COLO829 (cell line): ENCODE results near the gene HMMR.
A peak's percentile ranks its signal among the peaks of the same experiment; 100 is the strongest.
"Not testable (repeated sequence)": the region's sequence is repeated elsewhere in the genome, so short reads cannot be mapped to it uniquely, and the experiment has no call there.

Experiments
- DNase-seq: peaks from one replicate; pipeline ENCODE4 v3.0.0; 2012; ENCODE audit warnings: low spot score

HMMR gene

GRCh38 chr5:163508753-163509152 is 48.3 kb downstream of the HMMR start:
- no peak for DNase-seq

- peak; percentile 8 for DNase-seq
These were observed 49.0 kb downstream of the HMMR start for GRCh38 chr5:163509291-163509951.

DNA sequence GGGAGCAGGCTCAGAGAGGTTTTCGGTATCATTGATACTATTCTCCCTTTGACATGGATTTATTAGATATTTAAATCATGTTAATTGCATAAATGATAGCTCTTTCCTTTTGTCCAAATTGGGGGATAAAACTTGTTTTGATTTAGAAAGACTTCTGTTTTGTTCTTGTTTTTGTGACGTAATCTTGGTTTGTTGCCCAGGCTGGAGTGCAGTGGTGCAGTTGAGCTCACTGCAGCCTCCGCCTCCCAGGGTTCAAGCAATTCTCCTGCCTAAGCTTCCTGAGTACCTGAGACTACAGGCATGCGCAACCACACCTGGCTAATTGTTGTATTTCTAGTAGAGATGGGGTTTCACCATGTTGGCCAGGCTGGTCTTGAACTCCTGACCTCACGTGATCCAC is 52.1 kb downstream of the HMMR start:
- DNase-seq, result no peak

DNA sequence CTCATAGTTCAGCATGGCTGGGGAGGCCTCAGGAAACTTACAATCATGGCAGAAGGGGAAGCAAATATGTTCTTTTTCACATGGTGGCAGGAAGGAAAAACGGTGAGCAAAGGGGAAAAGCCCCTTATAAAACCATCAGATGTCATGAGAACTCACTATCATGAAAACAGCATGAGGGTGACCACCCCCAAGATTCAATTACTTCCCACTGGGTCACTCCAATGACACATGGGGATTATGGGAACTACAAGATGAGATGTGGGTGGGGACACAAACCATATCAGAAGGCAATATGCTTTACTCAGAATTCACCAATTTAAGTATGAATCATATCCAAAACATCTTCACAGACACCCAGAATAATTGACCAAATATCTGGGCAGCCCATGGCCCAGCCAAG is 64.7 kb downstream of the HMMR start:
- no peak for DNase-seq

DNA sequence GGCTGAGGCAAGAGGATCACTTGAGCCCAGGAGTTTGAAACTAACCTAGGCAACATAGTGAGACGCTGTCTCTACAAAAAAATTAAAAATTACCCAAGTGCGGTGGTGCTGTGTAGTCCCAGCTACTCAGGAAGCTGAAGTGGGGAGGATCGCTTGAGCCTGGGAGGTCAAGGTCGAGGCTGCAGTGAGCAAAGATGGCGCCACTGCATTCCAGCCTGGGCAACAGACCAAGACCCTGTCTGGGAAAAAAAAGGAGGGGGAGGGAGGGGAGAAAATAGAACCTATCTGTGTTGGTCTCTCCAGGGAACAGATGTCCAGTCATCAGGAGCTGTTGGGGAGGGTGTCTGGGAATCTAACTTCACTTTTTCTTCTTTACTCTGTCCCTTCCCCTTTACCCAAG is 69.3 kb downstream of the HMMR start:
- DNase-seq, result no peak

DNA sequence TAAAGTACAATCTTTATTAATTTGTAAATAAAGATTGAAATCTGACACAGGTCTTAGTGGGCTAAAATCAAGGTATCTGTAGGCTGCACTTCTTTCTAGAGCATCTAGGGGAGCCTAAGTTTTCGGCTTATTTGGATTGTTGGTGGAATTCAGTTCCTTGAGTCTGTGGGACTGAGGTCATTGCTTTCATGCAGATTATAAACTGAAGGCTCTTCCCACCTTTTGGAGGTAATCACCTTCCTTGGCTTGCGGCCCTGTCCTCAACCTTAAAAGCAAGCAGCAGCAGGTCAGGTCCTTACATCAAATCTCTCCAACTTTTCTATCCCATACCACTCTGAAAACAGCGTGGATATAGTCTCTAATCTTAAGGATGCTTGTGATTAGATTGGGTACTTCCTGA is 70.8 kb downstream of the HMMR start:
- DNase-seq, result no peak

- DNase-seq, result no peak
These were observed 72.0 kb downstream of the HMMR start for GRCh38 chr5:163532171-163533084.

DNA sequence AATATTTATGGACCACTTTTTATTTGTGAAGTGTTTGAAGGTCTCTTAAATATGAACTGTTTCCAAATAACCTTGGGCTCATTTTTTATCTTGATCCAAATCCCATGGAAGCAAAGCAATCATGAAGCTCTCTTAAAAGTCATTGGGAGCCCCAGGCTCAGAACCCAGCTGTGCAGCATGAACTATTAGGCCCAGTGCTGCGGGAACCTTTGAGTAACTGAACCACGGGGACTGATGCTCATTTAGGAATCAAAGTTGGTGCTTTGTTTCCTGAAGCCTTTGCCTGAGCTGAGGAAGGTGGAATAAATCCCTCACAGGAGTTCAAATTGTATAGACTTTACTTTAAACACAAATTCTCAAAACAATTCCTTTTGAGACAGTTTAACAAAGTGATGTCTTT is 72.8 kb downstream of the HMMR start:
- no peak for DNase-seq

DNA sequence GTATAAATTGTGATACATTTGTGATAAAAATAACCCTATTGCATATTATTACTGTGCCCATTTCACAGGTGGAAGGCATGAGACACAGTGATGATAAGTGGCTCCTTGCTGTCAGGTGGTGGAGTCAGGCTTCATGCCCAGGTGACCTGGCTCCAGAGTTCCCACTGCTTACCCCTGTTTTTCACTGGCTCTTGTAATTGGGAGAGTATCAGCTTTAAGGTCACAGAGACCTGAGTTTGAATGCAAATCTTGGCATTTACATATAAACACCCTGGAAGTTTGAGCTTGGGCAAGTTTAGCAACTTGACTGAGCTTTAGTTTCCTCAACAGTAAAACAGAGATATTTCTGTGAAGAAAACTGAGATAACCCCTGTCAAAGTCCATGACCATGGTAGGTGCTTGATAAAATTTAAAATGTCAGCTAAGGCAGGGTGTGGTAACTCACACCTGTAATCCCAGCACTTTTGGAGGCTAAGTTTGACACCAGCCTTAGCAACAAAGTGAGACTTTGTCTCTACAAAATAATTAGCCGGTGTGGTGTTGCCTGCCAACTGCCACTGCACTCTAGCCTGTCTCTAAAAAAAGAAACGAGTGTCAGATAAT is 74.2 kb downstream of the HMMR start:
- no peak for DNase-seq

GRCh38 chr5:163535290-163535689 is 74.9 kb downstream of the HMMR start:
- DNase-seq, result no peak

GRCh38 chr5:163536442-163536841 is 76.0 kb downstream of the HMMR start:
- not testable (repeated sequence) for DNase-seq

DNA sequence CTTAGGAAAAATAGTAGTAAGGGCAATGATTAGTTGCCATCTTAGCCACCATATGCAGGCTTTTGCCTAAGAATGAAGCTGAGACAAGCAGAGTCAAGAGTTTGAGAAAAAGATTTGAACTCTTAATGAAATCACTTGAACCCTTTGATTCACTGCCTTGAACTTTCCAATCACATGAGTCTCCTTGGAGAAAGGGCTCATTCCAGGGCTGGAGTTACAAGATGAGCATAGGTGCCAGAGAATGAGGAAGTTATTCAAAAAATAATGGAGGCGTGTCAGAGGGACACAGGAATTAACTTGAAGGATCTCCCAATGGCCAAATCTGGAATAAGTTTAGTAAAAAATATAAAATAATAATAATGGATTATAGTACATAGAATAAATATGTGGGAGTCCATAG is 80.3 kb downstream of the HMMR start:
- DNase-seq, result no peak
